ENCODE data around the gene MRFAP1L1. TPM values are rescaled to one million over a fixed set of nuclear protein-coding genes. Genes with fewer than 3 reads are reported as not detected.

MRFAP1L1 gene
- total and polyA plus RNA-seq, 11 donors, result 38.2 to 77.2 (median 43.9) TPM

GRCh38 chr4:6748286-6748685 is 38.6 kb upstream of the MRFAP1L1 start:
- Histone ChIP-seq H3K27me3 (no peaks in the 10 kb centered on the region), H3K4me1 (peaks cover 0 to 44% (median 27%) of the 10 kb centered on the region in 12 donors), H3K36me3 (no peaks in the 10 kb centered on the region), H3K27ac (peak overlapping the region in 1 of 12 donors; percentile 58), H3K9me3 (no peaks in the 10 kb centered on the region), H3K4me3 (no peak overlapping the region)
- WGBS, 4 donors, result 83 to 93% (median 90%) methylated on average over 9 of the region's 9 CpGs
- DNase-seq, result no peak
- ATAC-seq, result no peak
- intact Hi-C loops (cut with DNase I), result no loop called here
- TF ChIP-seq CTCF (IDR thresholded peaks at IDR 0.05) (no peak), POLR2A (IDR thresholded peaks at IDR 0.05) (no peak)

DNA sequence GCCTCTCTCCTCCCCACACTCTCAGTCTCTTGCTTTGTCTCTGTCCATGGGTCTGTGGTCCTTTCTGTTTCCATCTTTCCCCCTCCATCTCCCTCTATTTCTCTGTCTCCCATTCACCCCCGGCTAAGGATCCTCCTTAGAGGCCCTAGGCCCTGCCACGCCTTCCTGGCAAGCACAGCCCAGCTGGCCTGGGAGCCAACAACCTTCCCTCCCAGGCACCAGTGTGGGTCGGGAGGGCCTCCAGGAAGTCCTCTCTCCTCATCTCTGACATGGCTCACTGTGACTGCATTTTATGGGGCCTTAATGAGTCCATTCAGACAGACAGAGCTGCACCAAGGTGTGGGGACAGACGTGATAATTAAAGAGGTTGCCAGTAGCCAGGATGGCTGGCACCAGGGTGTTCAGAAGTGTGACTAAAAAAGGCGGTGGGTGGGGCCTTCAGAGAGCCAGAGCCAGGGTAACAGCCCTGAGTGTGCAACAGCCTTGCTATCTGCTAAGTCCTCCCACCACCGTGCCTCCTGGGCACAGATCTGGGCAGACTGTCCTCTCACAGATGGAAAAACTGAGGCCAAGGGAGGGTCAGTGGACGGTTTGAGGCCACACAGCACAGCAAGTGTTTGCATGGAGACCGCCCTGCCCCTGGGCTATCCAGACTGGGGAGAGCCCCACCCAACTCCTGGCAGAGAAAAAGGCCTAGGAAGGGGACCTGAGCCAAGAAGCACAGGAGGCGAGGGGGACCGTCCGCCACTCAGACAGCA is 37.8 kb upstream of the MRFAP1L1 start:
- peak in 3 of 5 donors; percentile 47 to 60 (median 57) for DNase-seq
- peak overlapping the region in 7 of 12 donors; percentile 19 to 62 (median 45) for H3K27ac ChIP-seq
- ATAC-seq, result peak; percentile 24 to 71 (median 58)
- H3K4me3 ChIP-seq, result peak overlapping the region in 2 of 12 donors; percentile 6 to 18
- no peaks in the 10 kb centered on the region for H3K36me3 ChIP-seq
- no peaks in the 10 kb centered on the region for H3K27me3 ChIP-seq
- H3K4me1 ChIP-seq, result peaks cover 0 to 39% (median 27%) of the 10 kb centered on the region in 12 donors
- TF ChIP-seq POLR2A (IDR thresholded peaks at IDR 0.05), result no peak
- TF ChIP-seq CTCF (IDR thresholded peaks at IDR 0.05), result no peak
- intact Hi-C loops (cut with DNase I), result no loop called here
- 38 to 46% (median 45%) methylated on average over 11 of the region's 11 CpGs for WGBS, 4 donors
- H3K9me3 ChIP-seq, result no peaks in the 10 kb centered on the region

DNA sequence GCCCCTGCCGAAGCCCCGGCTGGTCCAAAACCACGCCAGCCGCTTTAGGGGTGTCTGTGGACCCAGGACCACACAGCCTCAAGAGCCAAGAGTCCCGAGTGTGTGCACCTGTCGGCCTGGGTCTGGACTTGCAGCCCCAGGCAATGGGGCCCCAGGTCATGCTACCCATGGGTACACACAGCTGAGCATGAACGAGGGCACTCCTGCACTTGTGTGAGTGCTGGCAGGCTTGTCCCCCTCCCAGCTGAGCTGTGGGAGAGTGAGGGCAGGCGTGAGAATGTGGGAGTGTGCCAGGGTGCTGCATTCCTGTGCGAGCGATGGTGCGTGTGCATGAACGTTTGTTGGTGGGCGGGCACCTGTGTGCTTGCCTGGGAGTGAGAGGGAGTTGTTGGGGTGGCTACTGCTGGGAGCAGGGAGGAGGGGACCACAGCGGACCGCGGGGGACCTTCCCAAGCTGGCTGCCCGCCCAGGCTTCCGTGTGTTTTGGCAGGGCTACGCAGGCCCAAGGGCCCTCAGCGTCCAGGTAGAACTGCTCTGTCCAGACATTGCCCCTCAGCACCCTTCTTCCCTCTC is 37.1 kb upstream of the MRFAP1L1 start:
- peak overlapping the region in 7 of 12 donors; percentile 19 to 62 (median 45) for H3K27ac ChIP-seq
- no peaks in the 10 kb centered on the region for H3K36me3 ChIP-seq
- no peak for TF ChIP-seq POLR2A (IDR thresholded peaks at IDR 0.05)
- TF ChIP-seq CTCF (IDR thresholded peaks at IDR 0.05), result no peak
- intact Hi-C loops (cut with DNase I), result no loop called here
- no peaks in the 10 kb centered on the region for H3K27me3 ChIP-seq
- DNase-seq, result peak in 3 of 5 donors; percentile 39 to 60 (median 51)
- ATAC-seq, result peak; percentile 26 to 73 (median 50)
- H3K9me3 ChIP-seq, result no peaks in the 10 kb centered on the region
- WGBS, 4 donors, result 15 to 39% (median 36%) methylated on average over 14 to 20 of the region's 20 CpGs
- H3K4me3 ChIP-seq, result peak overlapping the region in 2 of 12 donors; percentile 6 to 18
- H3K4me1 ChIP-seq, result peaks cover 0 to 39% (median 27%) of the 10 kb centered on the region in 12 donors

DNA sequence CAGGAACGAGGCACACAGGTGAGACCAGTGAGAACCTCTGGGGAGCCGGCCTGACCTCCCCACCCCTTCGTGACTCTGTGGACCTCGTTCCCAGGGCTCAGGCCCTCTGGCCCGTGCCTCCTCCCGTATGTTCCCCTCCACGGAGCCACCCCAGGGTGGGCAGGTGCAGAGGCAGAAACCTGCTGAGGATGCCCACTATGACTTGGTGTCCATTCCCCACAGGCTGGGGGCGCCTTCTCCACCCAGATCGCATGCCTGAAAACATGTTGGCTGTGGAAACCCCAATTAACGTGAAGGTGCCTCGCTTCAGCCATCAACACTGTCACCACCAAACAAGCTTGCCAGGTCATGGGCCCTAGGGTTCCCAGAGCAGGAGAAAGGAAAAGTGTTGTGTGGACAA is 33.3 kb upstream of the MRFAP1L1 start:
- Histone ChIP-seq H3K36me3 (no peaks in the 10 kb centered on the region), H3K27ac (no peak overlapping the region), H3K4me3 (no peak overlapping the region), H3K4me1 (peaks cover 0 to 18% (median 15%) of the 10 kb centered on the region in 12 donors), H3K9me3 (no peaks in the 10 kb centered on the region), H3K27me3 (no peaks in the 10 kb centered on the region)
- intact Hi-C loops (cut with DNase I), result no loop called here
- TF ChIP-seq POLR2A (IDR thresholded peaks at IDR 0.05) (no peak), CTCF (IDR thresholded peaks at IDR 0.05) (no peak)
- ATAC-seq, result no peak
- DNase-seq, result no peak
- WGBS, 4 donors, result 72 to 77% (median 73%) methylated on average over 8 to 11 of the region's 11 CpGs

Data from heart left ventricle (tissue), 16 donors.